Measurements from ENCODE around the gene ELL. TPM values are rescaled to one million over a fixed set of nuclear protein-coding genes. Genes with fewer than 3 reads are reported as not detected.
"Not testable (repeated sequence)": the region's sequence is repeated elsewhere in the genome, so short reads cannot be mapped to it uniquely, and the experiment has no call there.

Gene ELL
- polyA plus RNA-seq, 1 donor from 2014 or later: 19.7 TPM

DNA sequence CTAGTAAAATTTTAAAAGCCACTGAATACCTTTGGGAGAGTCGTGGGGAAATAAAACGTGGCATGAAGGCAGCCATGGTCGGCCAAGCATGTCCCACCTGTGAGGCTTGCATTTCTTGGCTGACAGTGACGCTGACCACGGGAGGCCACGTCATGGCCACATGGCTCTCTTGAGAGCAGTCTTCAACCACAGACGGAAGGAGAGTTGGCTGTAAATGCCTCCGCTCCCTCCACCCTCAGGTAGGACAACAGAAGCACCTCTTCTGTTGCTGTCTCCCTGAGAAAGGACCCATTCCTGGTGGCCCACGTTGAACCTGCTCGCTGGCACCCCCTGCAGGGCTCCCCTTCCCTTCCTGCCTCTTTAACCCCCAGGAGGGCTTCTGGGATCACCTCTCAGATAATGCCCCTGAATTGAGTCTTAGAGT, 113.8 kb downstream of the ELL start:
- H3K4me3 Mint-ChIP-seq: peak overlapping the region in 3 of 4 donors; percentile 2 to 73 (median 43)
- H3K27ac Mint-ChIP-seq: peak overlapping the region; percentile 55 to 84 (median 80)
- no peaks in the 10 kb centered on the region for H3K36me3 Mint-ChIP-seq

DNA sequence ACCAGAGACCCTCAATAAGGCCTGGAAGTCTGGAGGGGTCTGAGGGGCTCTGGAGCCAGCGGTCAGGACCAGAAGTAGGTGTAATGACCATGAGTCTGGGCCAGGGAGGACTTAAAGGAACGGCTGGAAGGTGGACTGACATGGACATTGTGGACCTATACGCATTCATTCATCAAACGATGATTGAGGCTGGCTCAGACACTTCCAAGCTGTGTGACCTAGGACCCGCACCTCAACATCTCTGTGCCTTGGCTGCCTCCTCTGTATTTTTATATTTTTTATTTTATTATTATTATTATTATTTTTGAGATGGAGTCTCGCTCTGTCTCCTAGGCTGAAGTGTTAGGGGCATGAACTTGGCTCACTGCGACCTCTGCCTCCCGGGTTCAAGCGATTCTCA, 115.1 kb downstream of the ELL start:
- Mint-ChIP-seq H3K36me3 (peaks cover under 1% of the 10 kb centered on the region), H3K27ac (peak overlapping the region in 1 of 3 donors; percentile 55), H3K9me3 (no peaks in the 10 kb centered on the region), H3K4me1 (peaks cover 18 to 26% (median 23%) of the 10 kb centered on the region in 3 donors), H3K4me3 (no peak overlapping the region), H3K27me3 (peaks cover 15% of the 10 kb centered on the region)

More for the DNA sequence above, 113.8 kb downstream of the ELL start:
- H3K9me3 Mint-ChIP-seq: no peaks in the 10 kb centered on the region
- H3K27me3 Mint-ChIP-seq: peaks cover 20% of the 10 kb centered on the region
- peaks cover 9 to 15% (median 12%) of the 10 kb centered on the region in 3 donors for H3K4me1 Mint-ChIP-seq

DNA sequence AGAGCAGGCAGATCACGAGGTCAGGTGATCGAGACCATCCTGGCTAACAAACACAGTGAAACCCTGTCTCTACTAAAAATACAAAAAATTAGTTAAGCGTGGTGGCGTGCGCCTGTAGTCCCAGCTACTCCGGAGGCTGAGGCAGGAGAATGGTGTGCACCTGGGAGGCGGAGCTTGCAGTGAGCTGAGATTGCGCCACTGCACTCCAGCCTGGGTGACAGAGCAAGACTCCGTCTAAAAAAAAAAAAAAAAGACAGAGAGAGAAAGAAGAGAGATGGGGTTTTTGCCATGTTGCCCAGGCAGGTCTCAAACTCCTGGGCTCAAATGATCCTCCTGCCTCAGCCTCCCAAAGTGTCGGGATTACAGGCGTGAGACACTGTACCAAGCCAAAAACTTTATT, 116.1 kb downstream of the ELL start:
- not testable (repeated sequence) for H3K4me3 Mint-ChIP-seq, H3K36me3 Mint-ChIP-seq

DNA sequence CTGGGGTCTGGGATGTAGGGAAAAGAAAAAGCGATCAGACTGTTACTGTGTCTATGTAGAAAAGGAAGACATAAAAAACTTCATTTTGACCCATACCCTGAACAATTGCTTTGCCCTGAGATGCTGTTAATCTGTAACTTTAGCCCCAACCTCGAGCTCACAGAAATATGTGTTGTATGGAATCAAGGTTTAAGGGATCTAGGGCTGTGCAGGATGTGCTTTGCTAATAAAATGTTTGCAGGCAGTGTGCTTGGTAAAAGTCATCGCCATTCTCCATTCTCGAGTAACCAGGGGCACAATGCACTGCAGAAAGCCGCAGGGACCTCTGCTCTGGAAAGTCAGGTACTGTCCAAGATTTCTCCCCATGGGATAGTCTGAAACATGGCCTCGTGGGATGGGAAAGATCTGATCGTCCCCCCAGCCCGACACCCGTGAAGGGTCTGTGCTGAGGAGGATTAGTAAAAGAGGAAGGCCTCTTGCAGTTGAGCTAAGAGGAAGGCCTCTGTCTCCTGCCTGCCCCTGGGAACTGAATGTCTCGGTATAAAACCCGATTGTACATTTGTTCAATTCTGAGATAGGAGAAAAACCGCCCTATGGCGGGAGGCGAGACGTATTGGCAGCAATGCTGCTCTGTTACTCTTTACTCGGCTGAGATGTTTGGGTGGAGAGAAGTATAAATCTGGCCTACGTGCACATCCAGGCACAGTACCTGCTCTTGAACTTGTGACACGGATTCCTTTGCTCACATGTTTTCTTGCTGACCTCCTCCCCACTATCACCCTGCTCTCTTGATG, 119.2 kb downstream of the ELL start:
- H3K4me1 Mint-ChIP-seq: peaks cover 22 to 24% (median 24%) of the 10 kb centered on the region in 3 donors
- not testable (repeated sequence) for H3K27me3 Mint-ChIP-seq, H3K9me3 Mint-ChIP-seq, H3K36me3 Mint-ChIP-seq
- H3K4me3 Mint-ChIP-seq: peak overlapping the region in 2 of 4 donors; percentile 58 to 61
- peak overlapping the region in 2 of 3 donors; percentile 76 to 81 for H3K27ac Mint-ChIP-seq

More for the DNA sequence above, 116.1 kb downstream of the ELL start:
- H3K27ac Mint-ChIP-seq, H3K9me3 Mint-ChIP-seq, H3K27me3 Mint-ChIP-seq: not testable (repeated sequence)
- H3K4me1 Mint-ChIP-seq: peaks cover 23 to 31% (median 31%) of the 10 kb centered on the region in 3 donors

DNA sequence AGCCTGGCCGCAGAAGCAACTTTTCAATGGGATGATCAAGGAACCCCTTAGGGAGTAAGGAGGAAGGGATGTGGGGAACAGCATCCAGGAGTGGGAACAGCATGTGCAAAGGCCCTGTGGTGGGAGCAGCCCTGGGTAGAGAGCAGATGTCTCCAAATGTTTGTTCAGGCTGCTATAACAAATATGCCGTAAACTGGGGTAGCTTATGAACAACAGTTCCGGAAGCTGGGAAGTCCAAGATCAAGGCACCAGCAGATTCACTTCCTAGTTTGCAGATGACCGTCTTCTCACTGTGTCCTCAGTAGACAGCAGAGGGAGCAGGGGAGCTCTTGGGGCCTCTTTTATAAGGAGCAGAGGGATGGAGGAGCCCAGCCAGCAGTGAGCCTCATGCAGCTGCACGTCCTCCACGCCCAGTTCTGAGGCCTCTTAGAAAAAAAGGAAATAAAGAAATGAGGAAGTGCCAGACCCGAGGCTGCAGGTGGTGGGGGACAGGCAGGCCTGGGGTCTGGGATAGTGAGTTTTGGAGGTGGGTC, 120.2 kb downstream of the ELL start:
- H3K4me1 Mint-ChIP-seq: peaks cover 25% of the 10 kb centered on the region in 3 donors
- peaks cover 2% of the 10 kb centered on the region for H3K36me3 Mint-ChIP-seq
- peak overlapping the region in 3 of 4 donors; percentile 16 to 87 (median 53) for H3K4me3 Mint-ChIP-seq
- peaks cover 10% of the 10 kb centered on the region for H3K27me3 Mint-ChIP-seq
- no peaks in the 10 kb centered on the region for H3K9me3 Mint-ChIP-seq
- peak overlapping the region; percentile 59 to 81 (median 74) for H3K27ac Mint-ChIP-seq

DNA sequence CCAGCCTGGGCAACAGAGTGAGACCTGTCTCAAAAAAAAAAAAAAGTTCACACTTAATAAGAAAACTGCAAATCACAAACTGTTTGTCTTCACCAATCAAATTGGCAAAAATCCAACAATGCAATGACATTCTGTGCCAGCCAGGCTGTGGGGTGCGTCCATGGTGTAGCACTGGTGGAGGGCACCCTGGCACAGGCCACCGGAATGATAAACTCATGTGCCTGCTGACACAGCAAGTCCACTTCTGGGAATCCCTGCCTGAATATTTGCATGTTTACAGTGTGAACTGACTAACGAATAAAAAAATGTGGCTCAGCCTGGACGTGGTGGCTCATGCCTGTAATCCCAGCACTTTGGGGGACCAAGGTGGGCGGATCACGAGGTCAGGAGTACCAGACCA, 122.9 kb downstream of the ELL start:
- peaks cover 2% of the 10 kb centered on the region for H3K36me3 Mint-ChIP-seq
- H3K4me3 Mint-ChIP-seq: peak overlapping the region in 2 of 4 donors; percentile 14 to 52
- H3K9me3 Mint-ChIP-seq: no peaks in the 10 kb centered on the region
- H3K4me1 Mint-ChIP-seq: peaks cover 25 to 26% (median 26%) of the 10 kb centered on the region in 3 donors
- H3K27ac Mint-ChIP-seq: no peak overlapping the region
- peaks cover 12% of the 10 kb centered on the region for H3K27me3 Mint-ChIP-seq

DNA sequence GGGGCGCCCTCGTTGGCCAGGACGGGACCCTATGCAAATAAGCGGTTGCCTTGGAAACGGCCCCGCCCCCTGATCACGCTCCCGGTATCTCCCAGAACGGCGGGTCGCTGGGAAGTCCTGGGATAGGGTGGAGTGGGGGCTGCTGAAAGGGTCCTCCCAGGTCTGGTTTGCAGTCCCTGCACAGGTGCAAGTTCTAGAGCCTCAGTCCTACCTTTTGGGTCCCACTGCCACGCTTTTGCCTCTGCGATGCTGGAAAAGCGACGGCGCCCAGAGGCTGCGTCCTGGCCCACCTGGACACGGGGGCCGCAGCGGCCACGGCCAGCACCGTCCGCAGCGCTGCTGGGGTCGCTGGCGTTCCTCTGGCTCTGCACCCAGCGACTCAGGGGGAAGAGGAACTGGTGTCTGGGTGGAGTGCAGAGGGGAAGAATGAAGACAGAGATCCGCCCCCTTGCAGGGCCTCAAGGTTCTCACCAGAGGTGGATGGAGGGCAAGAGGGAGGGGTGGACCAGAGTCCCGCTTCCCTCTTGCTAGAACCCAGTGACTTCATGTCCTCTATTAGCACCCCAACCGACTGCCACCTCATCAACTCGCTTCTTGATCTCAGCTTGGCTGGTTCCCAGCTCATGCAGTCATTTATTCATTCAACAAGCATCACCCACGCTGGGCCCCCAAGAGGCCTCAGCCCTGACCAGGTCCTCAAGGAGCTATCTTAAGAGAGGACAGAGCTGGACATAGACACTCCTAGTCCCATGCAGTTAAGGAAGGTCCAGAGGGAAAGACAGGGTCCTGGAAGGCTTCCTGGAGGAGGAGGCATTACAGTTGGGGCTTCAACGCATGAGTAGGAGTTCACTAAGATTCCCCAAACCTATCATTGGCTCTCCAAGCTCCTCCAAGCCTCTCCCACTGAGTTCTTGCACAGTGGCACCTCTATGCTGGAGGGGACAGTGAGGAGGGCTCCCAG, 124.3 kb downstream of the ELL start, which contains the start of gene LRRC25:
Gene LRRC25, minus strand, starts transcription at position 381 of the 961 bp plus-strand sequence. CDS start 659 bp downstream, outside the sequence.
- H3K4me3 Mint-ChIP-seq: peak within 1 kb of the TSS; percentile 77 to 89 (median 86)
- H3K4me1 Mint-ChIP-seq: peaks cover 28 to 29% (median 28%) of the 10 kb centered on the region in 3 donors
- H3K9me3 Mint-ChIP-seq: no peaks in the 10 kb centered on the region
- peaks cover 2% of the 10 kb centered on the region for H3K36me3 Mint-ChIP-seq
- peak within 1 kb of the TSS in 2 of 3 donors; percentile 86 to 89 for H3K27ac Mint-ChIP-seq
- H3K27me3 Mint-ChIP-seq: peaks cover 17% of the 10 kb centered on the region

DNA sequence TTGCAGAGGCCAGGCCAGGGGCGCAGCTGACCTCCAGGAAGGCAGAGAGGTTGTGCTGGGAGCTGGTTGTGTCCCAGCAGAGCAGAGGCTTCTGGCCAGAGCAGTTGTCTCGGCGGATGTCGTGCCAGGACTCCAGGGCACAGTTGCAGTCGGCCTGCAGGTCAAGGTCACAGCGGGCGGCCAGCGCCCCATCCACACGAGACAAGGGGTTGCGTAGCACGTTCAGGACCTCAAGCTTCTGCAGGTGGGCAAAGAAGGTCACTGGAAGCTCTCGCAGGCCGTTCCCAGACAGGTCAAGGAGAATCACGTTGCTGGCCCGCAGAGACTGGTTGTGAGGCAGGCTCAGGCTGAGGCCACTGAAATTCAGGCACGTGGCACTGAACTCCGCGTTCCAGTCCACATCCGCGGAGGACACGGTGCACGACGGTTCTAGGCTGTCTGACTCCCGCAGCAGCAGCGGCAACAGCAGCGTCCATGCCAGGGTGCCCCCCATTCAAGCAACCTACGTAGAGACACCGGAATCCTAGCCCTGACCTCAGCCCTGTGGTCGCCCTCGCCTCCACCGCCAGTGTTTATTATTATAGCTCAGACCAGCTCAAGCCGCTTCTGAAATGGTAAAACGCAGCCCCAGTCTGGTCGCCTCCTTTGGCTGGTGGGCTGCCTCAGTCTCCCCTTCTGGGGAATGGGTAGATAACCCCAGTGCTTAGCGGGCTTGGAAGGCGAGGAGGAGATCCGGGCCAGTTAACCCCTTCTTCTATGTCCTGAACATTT, 125.2 kb downstream of the ELL start:
- peaks cover under 1% of the 10 kb centered on the region for H3K36me3 Mint-ChIP-seq
- peaks cover 26 to 28% (median 26%) of the 10 kb centered on the region in 3 donors for H3K4me1 Mint-ChIP-seq
- H3K9me3 Mint-ChIP-seq: no peaks in the 10 kb centered on the region
- H3K27me3 Mint-ChIP-seq: peaks cover 20% of the 10 kb centered on the region
- H3K27ac Mint-ChIP-seq: peak overlapping the region in 2 of 3 donors; percentile 73 to 89
- peak overlapping the region; percentile 77 to 89 (median 86) for H3K4me3 Mint-ChIP-seq

DNA sequence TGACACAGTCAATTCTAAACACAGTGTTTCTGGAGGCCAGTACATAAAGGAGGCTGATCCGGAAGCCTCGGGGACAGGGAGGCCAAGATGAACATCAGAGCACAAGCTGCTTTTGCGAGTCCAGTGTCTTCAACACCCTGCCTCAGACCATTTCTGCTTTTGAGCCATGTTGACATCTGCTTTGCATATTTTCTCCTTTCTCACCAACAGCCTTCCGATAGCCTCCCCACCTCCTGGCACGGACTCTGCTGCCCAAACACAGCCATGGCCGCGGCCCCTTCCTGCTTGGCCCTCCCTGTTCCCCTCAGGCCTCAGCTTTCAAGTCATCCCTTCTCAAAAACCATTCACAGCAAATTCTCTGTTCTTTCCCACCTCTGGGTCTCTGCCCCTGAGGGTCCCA, 128.0 kb downstream of the ELL start:
- peak overlapping the region in 2 of 3 donors; percentile 16 to 80 for H3K27ac Mint-ChIP-seq
- H3K4me3 Mint-ChIP-seq: peak overlapping the region; percentile 41 to 92 (median 76)
- H3K4me1 Mint-ChIP-seq: peaks cover 21 to 26% (median 22%) of the 10 kb centered on the region in 3 donors
- no peaks in the 10 kb centered on the region for H3K9me3 Mint-ChIP-seq
- peaks cover 20% of the 10 kb centered on the region for H3K27me3 Mint-ChIP-seq
- no peaks in the 10 kb centered on the region for H3K36me3 Mint-ChIP-seq

DNA sequence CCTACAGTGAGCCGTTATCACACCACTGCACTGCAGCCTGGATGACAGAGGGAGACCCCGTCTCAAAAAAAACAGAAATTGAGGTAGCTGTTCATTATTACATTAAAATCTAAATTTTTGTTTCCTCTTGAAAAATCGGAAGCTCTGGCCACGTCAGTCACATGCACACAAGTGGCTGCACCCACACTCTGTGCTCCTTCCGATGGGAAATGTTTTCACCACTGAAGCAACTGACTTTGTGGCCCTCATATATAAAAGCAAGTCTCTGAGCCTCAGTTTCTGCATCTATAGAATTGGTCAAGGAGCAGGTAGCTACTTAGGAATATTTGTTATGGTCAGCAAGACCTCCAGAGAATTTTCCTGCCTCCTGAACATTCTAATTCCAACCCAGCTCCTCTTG, 128.9 kb downstream of the ELL start:
- peaks cover 16% of the 10 kb centered on the region for H3K27me3 Mint-ChIP-seq
- no peaks in the 10 kb centered on the region for H3K36me3 Mint-ChIP-seq
- peaks cover 23 to 29% (median 26%) of the 10 kb centered on the region in 3 donors for H3K4me1 Mint-ChIP-seq

More for the DNA sequence above, 128.9 kb downstream of the ELL start:
- Mint-ChIP-seq H3K27ac (peak overlapping the region in 1 of 3 donors; percentile 75), H3K9me3 (no peaks in the 10 kb centered on the region), H3K4me3 (peak overlapping the region in 1 of 4 donors; percentile 41)

Other genes with a start within 250 kb of the ELL start
- gene IQCN, start 247.6 kb downstream of the ELL start, polyA plus RNA-seq: 1.4 TPM
- 164 TPM for gene JUND, start 240.4 kb downstream of the ELL start, polyA plus RNA-seq
- 137 TPM for gene LSM4, start 199.0 kb downstream of the ELL start, polyA plus RNA-seq
- gene PGPEP1, start 181.5 kb downstream of the ELL start, polyA plus RNA-seq: 8.4 TPM
- not detected for gene GDF15, start 135.9 kb downstream of the ELL start, polyA plus RNA-seq
- gene LRRC25, start 124.4 kb downstream of the ELL start, polyA plus RNA-seq: 14.9 TPM
- gene SSBP4, start 102.7 kb downstream of the ELL start, polyA plus RNA-seq: 97.4 TPM
- 17.2 TPM for gene ISYNA1, start 83.9 kb downstream of the ELL start, polyA plus RNA-seq
- gene FKBP8, start 21.5 kb upstream of the ELL start, polyA plus RNA-seq: 120 TPM
- gene KXD1, start 35.8 kb upstream of the ELL start, polyA plus RNA-seq: 82.8 TPM
- gene UBA52, start 49.8 kb upstream of the ELL start, polyA plus RNA-seq: 1,891 TPM
- gene REX1BD, start 66.7 kb upstream of the ELL start, polyA plus RNA-seq: 138 TPM
- gene CRLF1, start 84.7 kb upstream of the ELL start, polyA plus RNA-seq: 0.38 TPM
- gene TMEM59L, start 90.8 kb upstream of the ELL start, polyA plus RNA-seq: not detected
- 3.2 TPM for gene KLHL26, start 115.0 kb upstream of the ELL start, polyA plus RNA-seq
- gene CRTC1, start 161.6 kb upstream of the ELL start, polyA plus RNA-seq: 1.7 TPM